NOMO-1 (cell line): ENCODE measurements around the gene XYLT1.
"Not testable (repeated sequence)": the region's sequence is repeated elsewhere in the genome, so short reads cannot be mapped to it uniquely, and the experiment has no call there.

Experiments used
- DNase-seq, 2 experiments: peaks; one replicate each; lab custom pipeline; 2025; ENCODE audit not compliant: unreplicated experiment in 2 of 2; lab: John Stamatoyannopoulos, UW

XYLT1 gene, protein sequence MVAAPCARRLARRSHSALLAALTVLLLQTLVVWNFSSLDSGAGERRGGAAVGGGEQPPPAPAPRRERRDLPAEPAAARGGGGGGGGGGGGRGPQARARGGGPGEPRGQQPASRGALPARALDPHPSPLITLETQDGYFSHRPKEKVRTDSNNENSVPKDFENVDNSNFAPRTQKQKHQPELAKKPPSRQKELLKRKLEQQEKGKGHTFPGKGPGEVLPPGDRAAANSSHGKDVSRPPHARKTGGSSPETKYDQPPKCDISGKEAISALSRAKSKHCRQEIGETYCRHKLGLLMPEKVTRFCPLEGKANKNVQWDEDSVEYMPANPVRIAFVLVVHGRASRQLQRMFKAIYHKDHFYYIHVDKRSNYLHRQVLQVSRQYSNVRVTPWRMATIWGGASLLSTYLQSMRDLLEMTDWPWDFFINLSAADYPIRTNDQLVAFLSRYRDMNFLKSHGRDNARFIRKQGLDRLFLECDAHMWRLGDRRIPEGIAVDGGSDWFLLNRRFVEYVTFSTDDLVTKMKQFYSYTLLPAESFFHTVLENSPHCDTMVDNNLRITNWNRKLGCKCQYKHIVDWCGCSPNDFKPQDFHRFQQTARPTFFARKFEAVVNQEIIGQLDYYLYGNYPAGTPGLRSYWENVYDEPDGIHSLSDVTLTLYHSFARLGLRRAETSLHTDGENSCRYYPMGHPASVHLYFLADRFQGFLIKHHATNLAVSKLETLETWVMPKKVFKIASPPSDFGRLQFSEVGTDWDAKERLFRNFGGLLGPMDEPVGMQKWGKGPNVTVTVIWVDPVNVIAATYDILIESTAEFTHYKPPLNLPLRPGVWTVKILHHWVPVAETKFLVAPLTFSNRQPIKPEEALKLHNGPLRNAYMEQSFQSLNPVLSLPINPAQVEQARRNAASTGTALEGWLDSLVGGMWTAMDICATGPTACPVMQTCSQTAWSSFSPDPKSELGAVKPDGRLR

DNA sequence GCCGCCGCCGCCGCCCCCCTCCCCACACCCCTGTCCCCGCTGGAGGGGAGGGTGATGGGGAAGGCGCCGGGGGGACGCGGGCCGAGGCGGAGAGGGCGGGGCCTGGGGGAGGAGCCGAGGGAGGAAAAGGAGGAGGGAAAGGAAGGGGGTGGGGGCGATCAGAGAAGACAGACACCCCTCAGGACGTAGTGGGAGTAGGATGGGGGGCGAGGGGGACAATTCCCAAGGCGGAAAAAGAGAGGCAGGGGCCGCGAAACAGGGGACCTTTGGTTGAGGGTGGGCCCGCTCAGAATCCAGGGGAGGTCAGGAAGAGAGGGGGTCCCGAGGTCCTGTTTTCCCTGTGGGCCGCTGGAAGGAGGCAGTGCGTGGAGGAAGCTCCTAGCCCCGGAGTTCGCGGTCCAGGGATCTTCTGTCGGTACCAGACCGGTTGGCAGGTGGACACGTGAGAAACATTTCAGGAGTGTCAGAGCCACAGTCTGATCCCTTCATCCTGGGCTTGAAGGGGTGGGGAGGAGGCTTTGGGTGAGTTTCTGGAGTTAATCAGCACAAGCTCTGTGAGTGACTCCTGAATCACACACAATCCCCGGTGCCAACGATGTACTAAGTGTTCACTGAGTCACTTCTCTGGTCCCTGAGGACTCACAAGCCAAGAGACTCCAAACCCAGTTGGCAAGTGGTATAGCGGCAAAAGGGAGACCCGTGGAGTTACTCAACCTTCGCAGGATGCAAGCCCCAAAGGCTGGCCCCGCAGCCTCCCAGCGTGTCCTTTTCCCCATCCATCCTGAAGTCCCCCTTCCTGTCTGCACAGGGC is at the start of gene XYLT1:
Gene XYLT1, minus strand, starts transcription at position 53 of the 811 bp plus-strand sequence. CDS start 164 bp downstream, outside the sequence.
- peak in 1 of 2 experiments; percentile 11 for DNase-seq

DNA sequence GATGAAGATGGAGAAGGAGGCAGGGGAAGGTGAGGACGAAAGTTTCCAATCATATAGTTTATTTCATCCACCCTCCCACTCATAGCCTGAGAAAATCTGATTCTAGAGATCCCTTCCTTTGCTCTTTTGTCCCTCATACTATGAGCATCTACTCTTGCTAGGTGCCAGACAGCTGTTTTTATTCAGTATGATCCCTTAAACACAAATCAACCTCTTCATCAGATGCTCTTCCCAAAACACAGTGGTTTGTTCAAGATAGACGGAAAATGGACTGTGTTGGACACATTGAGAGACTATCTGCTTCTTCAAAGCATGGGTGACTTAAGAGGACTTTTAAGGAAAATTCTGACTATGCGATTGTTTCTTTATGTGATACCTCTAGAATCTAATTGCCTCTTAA is 49.4 kb upstream of the XYLT1 start:
- DNase-seq: no peak

DNA sequence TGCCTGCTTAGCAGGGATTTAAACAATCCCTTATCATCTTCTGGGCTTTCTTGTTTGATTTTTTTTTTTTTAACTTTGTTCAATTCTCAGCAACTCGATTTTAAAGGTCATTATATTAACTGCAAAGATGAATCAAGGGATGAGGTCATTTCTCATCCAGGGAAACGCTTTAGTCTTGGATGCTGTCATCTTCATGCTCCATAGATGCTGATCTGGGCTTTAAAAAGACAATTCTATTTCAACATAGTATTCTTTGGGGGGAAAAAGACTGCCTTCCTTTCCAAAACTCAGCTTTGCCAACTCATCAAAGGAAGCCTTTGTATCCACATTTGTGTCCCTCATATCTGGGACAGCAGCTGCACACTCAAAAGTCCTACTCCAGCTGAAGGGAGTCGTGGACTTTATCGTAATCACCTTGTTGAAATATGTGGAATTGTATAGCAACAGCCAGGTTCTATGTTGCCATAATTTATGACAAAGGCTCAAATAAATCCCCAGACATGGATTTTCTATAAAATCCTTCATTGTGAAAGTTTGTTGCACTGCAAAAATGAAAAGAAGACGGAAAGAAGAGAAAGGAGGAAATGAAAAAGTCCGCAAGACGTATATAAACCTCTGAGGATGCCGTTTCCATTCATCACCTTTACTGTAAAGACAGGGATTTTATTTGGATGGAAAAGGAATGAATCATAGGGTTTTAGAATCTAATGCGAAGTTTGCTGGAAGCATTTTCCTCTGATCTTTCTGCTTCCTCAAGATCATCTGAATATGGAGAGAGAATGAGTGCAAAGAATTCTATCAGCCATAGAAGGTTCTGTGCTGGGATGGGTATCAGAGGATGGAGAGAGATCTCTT is 48.6 kb upstream of the XYLT1 start:
- DNase-seq: no peak

DNA sequence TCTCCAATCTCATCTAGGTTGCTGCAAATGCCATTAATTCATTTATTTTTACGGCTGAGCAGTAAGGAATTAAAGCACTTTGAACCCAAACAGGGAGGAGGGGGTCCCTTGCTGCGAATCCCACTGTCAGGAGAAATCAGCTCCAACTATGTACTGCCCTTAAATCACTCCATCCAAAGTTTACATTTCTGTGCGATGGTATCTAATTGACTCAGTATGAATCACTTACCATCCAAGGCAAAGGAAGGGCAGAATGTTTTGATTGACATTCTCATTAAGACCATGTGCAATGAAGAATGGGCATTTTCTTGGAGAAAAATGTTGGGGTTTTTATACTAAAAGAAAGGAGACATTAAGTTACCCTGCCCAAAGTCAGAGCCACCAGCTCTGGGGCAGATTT is 47.7 kb upstream of the XYLT1 start:
- DNase-seq: no peak

DNA sequence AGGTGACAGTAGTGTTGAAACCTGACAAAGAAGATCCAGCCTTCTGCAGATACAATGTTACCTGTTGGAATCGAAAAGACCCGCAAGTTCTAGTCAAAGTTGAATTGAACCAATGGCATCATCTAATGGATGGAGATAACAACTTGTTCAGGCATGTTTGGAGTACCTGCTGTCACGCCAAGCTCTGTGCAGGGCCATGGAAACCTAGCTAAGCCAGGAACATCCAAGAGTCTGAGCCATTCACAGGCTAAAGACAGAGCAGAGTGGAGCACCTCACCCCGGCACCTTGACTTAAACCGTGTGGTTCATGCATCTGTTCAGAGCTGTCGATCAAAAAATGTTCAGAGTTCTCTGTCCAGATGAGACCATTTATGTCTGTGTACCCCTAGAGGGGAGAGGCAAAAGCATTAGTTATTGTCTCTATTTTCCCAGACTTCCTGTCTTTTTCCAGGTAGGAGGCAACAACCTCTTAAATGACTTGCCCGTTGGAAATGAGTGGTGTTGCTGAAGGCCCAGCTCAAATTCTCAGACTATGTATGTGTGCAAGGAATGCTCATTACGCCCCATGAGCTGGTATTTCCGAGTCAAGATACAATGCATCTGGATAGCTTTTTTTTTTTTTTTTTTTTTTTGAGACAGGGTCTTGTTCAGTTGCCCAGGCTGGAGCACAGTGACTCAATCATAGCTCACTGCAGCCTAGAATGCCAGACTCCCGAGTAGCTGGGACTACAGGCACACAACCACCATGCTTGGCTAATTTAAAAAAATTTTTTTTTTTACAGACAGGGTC is 44.9 kb upstream of the XYLT1 start:
- no peak for DNase-seq

DNA sequence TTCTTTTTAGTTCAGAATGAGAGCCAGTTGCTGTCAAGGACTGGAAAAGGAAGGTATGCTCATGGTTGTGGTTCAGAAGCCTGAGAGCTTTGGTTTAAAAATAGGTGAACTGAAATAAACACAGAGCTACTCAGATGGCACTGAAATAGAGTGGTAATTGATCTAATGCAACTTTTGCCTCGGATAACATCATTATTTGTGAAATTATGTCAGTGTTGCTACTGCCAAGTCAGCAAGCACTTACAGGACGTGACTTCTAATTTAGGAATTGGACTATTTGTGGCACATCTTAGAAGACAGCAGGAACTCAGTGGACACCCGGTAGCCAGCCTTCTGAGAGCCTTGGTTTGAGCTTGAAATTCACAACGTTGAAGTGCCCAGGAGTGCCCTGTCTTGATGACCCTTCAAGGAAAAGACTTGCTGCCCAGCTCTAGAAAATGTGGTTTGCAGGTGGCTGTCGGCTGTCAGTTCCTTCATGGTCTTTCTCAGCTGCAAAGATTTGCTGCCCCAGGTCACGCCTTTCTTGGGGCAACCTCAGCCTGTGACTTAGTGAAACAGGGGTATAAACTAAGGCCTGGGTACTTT is 42.0 kb upstream of the XYLT1 start:
- no peak for DNase-seq

DNA sequence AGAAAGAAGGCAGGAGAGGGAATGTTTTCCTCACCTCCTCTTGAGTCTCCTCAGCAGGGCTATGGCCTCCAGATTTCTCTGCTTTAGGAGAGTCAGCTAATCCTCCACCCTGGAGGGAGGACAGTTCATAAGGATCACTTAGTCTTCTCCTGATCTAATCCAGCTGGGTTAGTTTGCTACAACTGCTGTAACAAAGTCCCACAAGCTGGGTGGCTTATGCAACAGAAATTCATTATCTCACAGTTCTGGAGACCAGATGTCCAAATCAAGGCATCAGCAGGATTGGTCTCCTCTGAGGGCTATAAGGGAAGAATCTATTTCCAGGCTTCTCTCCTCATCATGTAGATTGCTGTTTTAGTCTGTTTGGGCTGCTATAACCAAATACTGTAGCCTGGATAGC is 40.6 kb upstream of the XYLT1 start:
- DNase-seq: no peak

DNA sequence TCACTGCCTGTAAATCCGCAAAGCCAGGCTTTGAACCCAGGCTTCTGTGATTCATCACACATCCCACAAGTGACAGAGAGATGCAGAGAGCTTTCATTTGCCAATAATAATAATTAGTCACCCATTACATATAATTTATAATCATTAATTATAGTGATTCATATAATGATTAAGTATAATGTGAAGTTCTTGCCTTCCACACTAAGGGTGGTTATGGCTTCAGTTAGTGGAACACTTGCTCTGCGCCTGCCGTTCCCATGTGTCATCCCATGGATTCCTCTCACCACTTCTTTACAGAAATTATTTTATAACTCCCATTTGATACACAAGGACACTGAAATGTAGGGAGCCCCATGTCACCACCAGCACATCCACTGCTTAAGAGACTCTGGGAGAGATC is 39.8 kb upstream of the XYLT1 start:
- DNase-seq: no peak

DNA sequence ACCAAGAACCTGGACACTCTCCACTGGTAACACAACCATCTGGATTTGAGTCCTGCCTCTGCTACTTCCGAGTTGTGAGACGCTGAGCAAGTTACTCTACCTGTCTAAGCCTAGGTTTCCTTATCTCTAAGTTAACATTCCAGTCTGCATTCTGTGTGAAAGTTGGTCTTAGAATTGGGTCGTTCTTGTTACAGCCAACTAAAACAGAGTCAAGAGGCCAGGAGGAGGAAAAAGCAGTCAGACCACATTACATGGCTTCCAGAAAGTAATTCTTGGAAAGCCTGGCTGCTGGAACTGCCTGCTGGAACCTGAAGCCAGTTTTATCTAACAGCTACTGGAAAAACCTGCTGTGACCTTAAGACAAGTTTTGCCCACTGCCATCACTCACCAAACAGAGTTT is 38.4 kb upstream of the XYLT1 start:
- DNase-seq: no peak

DNA sequence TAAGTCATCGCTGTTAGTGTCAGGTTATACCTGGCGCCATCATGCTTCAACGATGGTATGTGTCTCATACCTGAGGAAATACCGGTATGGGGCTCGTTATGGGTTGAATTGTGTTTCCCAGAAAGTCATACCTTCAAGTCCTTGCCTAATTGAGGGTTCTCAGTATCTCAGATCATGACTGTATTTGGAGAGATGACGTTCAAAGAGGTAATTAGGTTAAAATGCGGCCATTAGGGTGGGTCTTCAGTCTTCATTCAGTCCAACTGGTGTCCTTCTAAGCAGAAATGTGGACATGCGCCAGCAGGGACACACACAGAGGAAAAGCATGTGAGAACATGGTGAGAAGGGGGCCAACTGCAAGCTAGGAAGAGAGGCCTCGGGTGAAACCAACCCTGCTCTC is 37.5 kb upstream of the XYLT1 start:
- no peak for DNase-seq

DNA sequence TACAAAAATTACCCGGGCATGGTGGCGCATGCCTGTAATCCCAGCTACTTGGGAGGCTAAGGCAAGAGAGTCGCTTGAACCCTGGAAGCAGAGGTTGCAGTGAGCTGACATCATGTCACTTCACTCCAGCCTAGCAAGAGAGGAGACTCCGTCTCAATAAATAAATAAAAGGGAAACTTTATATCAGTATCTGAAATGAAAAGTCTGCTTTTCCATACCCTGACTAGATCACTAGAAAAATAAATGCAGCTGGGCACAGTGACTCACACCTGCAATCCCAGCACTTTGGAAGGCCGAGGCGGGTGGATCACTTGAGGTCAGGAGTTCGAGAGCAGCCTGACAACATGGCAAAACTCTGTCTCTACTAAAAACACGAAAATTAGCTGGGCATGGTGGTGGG is 36.8 kb upstream of the XYLT1 start:
- DNase-seq: not testable (repeated sequence)

DNA sequence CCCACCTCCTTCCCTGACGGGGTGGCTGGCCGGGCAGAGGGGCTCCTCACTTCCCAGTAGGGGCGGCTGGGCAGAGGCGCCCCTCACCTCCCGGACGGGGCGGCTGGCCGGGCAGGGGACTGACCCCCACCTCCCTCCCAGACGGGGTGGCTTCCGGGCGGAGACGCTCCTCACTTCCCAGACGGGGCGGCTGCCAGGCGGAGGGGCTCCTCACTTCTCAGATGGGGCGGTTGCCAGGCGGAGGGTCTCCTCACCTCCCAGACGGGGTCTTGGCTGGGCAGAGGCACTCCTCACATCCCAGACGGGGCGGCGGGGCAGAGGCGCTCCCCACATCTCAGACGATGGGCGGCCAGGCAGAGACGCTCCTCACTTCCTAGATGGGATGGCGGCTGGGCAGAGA is 35.1 kb upstream of the XYLT1 start:
- not testable (repeated sequence) for DNase-seq

DNA sequence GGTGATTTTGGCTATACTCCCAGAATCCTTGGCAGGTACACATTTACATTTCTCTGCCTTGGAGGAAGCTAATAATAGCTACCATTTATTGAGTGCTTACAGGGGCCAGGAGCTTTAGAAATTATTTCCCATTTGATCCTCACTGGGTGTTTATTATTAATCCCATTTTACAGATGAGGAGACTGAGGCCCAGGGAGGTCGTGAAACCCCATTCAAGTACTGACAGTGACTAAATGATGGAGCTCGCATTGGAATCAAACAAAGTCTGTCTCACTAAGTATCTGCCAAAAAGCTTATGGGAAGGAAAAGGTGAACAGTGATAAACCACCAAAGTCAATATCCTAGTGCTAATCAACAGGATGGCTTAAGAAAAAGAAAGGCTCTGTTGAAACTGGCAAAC is 33.3 kb upstream of the XYLT1 start:
- no peak for DNase-seq

DNA sequence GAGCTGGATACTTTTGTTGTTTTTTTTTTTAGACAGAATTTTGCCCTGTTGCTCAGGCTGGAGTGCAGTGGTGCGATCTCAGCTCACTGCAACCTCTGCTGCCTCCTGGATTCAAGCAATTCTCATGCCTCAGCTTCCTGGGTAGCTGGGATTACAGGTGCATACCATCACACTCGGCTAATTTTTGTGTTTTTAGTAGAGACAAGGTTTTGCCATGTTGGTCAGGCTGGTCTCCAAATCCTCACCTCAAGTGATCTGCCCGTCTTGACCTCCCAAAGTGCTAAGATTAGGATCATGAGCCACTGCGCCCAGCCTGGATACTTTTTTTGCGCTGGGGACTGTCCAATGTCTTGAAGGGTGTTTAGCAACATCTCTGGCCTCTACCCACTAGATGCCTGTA is 32.6 kb upstream of the XYLT1 start:
- no peak for DNase-seq

DNA sequence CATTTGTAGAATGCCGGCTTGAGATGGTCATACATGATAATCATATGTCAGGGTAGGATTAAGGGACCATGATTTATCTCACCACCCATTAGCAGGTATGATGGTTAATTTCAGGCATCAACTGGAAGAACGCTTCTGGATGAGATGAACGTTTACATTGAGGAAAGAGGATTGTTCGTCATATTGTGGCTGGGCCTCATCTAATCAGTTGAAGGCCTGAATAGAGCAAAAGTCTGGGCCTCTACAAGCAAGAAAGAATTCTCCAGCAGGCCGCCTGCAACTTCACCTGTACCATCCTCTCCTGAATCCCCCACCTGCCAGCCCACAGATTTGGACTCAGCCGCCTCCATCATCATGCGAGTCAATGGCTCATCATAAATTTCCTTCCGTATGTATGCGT is 30.6 kb upstream of the XYLT1 start:
- no peak for DNase-seq

DNA sequence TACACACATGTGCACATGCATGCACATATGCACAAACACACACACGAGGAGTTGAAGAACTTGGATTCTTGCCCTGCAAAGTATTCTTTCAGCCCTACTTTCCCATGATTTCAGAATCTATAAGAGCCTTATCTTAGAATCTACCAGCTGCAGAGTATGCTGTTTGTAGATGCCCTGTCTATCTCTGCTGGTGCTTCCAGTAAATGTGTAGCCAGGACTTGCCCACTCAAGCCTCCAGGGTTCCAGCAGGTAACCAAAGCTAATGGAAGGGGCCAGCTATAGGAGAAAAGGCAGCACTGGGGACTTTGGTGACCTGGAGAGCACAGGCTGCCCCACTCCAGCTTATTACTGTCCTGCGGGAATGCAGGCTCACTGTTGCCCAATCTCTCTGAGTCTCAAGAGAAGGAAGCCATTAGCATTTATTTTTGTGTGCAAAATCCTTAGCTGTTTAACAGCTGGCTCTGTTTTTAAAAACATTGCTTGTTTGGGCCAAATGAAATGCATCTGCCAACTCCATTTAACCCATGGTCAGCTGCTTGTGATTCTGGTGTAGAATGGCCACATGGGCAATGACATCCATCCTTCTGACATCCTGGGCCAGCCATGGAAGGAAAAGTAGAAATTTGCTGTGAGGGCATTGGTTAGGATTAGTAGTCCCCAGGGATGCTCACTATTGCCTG is 28.6 kb upstream of the XYLT1 start:
- no peak for DNase-seq

DNA sequence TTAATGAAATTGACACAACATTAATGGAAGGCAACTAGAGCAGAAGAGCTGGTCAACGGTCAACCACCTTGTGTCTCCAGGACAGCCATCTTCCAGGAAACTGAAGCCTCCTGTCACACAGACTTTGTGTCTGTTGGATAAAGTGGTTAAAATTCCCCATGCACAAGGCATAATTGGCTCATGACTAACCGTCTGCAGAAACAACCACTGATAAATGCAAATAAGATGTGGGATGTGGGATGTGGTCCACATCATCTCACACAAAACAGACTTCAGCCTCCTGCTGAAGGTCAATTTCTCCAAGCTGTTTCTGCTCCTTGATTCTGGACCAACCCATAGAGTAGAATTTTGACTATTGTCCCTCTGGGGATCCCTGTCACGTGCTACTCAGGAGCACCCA is 26.9 kb upstream of the XYLT1 start:
- no peak for DNase-seq

DNA sequence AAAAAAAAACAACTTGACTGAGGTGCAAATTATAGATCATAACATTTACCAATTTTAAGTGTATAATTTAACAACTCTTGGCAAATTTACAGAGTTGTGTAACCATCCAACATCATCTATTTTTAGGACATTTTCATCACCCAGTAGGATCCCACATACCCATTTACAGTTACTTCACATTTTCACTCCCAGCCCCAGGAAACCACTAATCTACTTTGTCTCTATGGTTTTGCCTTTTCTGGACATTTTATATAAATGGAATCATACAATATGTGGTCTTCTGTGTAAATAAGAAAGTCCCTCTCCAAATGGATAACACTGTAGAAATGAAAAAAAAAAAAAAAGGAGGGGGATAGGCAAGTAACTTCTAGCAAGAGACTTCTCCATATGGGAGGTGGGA is 26.1 kb upstream of the XYLT1 start:
- DNase-seq: no peak
